Brain microvascular endothelial cell (primary cell): ENCODE measurements around the gene PPCDC.

ENCODE experiments used
- DNase-seq: peaks from one replicate; pipeline ENCODE4 v3.0.0-alpha.2; 2020
- H3K27ac ChIP-seq: fragments of 250-450 bp; sonication (Bioruptor Pico); 2 replicates; pipeline ENCODE4 v1.5.1; 2020; ENCODE audit warnings: mild to moderate bottlenecking, moderate library complexity
- H3K27me3 ChIP-seq: fragments of 250-450 bp; sonication (Bioruptor Pico); replicated peaks from 2 replicates; pipeline ENCODE4 v1.5.1; 2020; ENCODE audit warnings: mild to moderate bottlenecking
- H3K36me3 ChIP-seq: fragments of 250-450 bp; sonication (Bioruptor Pico); replicated peaks from 2 replicates; pipeline ENCODE4 v1.5.1; 2020; ENCODE audit warnings: mild to moderate bottlenecking
- H3K4me3 ChIP-seq: 2 replicates; pipeline ENCODE4 v1.5.1; 2011; ENCODE audit warnings: low read depth, mild to moderate bottlenecking, control low read depth, low read length, moderate library complexity
- in situ Hi-C: cut with HindIII; loops from 2 replicates; pipeline ENCODE4 v1.10.0; 2017; ENCODE audit warnings: low sequenced_read_pairs, low pct_ligation_motif_present
- TF ChIP-seq, protein P1 (sequence below): IDR thresholded peaks from 2 replicates; pipeline ENCODE4 v1.5.1; 2011; ENCODE audit warnings: low read depth, mild to moderate bottlenecking, moderate library complexity, low read length, control low read depth, inconsistent platforms; ENCODE audit errors: missing control alignments

PPCDC gene

GRCh38 chr15:75052972-75053747, 29.8 kb downstream of the PPCDC start:
- in situ Hi-C loops: no loop called here

GRCh38 chr15:75053748-75054125, 30.3 kb downstream of the PPCDC start:
- in situ Hi-C loops: no loop called here
- Histone ChIP-seq H3K27me3 (no peaks in the 10 kb centered on the region), H3K36me3 (no peaks in the 10 kb centered on the region), H3K4me3 (no peak overlapping the region), H3K27ac (no peak overlapping the region)
- DNase-seq: no peak
- TF ChIP-seq, protein P1, sequence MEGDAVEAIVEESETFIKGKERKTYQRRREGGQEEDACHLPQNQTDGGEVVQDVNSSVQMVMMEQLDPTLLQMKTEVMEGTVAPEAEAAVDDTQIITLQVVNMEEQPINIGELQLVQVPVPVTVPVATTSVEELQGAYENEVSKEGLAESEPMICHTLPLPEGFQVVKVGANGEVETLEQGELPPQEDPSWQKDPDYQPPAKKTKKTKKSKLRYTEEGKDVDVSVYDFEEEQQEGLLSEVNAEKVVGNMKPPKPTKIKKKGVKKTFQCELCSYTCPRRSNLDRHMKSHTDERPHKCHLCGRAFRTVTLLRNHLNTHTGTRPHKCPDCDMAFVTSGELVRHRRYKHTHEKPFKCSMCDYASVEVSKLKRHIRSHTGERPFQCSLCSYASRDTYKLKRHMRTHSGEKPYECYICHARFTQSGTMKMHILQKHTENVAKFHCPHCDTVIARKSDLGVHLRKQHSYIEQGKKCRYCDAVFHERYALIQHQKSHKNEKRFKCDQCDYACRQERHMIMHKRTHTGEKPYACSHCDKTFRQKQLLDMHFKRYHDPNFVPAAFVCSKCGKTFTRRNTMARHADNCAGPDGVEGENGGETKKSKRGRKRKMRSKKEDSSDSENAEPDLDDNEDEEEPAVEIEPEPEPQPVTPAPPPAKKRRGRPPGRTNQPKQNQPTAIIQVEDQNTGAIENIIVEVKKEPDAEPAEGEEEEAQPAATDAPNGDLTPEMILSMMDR: no peak

More at GRCh38 chr15:75052972-75053747, 29.8 kb downstream of the PPCDC start:
- Histone ChIP-seq H3K27me3 (no peaks in the 10 kb centered on the region), H3K36me3 (no peaks in the 10 kb centered on the region), H3K27ac (no peak overlapping the region), H3K4me3 (no peak overlapping the region)
- no peak for DNase-seq
- TF ChIP-seq, protein P1: no peak

- TF ChIP-seq, protein P1: no peak
- DNase-seq: no peak
- Histone ChIP-seq H3K27me3 (no peaks in the 10 kb centered on the region), H3K27ac (no peak overlapping the region), H3K36me3 (no peaks in the 10 kb centered on the region), H3K4me3 (no peak overlapping the region)
- in situ Hi-C loops: no loop called here
These were observed 30.9 kb downstream of the PPCDC start for GRCh38 chr15:75054172-75054897.

- in situ Hi-C loops: no loop called here
- H3K4me3 ChIP-seq: no peak overlapping the region
- no peak for DNase-seq
- TF ChIP-seq, protein P1: no peak
- no peak overlapping the region for H3K27ac ChIP-seq
- no peaks in the 10 kb centered on the region for H3K36me3 ChIP-seq
- H3K27me3 ChIP-seq: no peaks in the 10 kb centered on the region
These were observed 32.6 kb downstream of the PPCDC start for GRCh38 chr15:75056036-75056435.

- H3K27ac ChIP-seq: no peak overlapping the region
- H3K4me3 ChIP-seq: no peak overlapping the region
These were observed 34.9 kb downstream of the PPCDC start for GRCh38 chr15:75058127-75058905.

More at GRCh38 chr15:75058127-75058905, 34.9 kb downstream of the PPCDC start:
- Histone ChIP-seq H3K36me3 (no peaks in the 10 kb centered on the region), H3K27me3 (no peaks in the 10 kb centered on the region)
- DNase-seq: no peak
- TF ChIP-seq, protein P1: no peak
- in situ Hi-C loops: no loop called here
